Germinal center (tissue), 1 donor: ENCODE data around the gene C1QTNF12.
"Not testable (repeated sequence)": the region's sequence is repeated elsewhere in the genome, so short reads cannot be mapped to it uniquely, and the experiment has no call there.

Experiments used
- DNase-seq: peaks from one replicate; pipeline ENCODE4 v3.0.0; 2012; ENCODE audit warnings: mixed read lengths, low spot score

The C1QTNF12 gene

GRCh38 chr1:1259540-1259939 lies 13.0 kb upstream of the C1QTNF12 start:
- DNase-seq: no peak

DNA sequence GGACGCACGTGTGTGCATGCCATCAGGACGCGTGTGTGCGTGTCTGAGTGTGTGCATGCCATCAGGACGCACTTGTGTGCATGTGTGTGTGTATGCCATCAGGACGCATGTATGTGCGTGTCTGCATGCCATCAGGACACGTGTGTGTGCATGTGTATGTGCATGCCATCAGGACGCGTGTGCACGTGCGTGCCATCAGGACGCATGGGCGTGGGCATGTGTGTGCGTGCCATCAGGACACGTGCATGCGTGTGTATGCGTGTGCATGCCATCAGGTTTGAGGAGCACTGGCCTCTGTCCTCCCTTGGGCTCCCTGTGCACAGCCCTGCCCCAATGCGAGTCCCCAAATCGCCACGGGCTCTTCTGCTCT lies 12.6 kb upstream of the C1QTNF12 start:
- DNase-seq: no peak

GRCh38 chr1:1256956-1257871 lies 10.7 kb upstream of the C1QTNF12 start:
- DNase-seq: no peak

GRCh38 chr1:1255611-1256010 lies 9.1 kb upstream of the C1QTNF12 start:
- DNase-seq: no peak

DNA sequence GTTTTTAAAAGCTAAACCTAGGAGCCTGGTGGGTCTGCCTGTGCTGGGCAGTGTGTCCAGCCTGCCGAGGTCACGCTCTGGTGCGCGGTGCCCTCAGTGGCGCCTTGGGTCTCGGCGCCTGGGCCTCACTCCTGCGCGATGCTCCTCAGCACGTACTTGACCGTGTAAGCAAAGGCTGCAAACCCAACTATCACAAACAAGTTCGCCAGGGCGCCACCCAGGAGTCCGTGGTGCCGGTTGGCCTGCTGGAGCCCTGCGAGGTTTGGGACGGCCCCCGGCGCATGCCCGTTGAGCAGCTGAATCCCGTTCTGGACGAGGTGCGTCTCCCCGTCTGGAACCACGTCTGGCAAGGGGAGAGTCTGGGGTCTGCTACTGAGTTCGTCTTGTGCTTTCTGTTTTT lies 8.6 kb upstream of the C1QTNF12 start:
- DNase-seq: no peak

DNA sequence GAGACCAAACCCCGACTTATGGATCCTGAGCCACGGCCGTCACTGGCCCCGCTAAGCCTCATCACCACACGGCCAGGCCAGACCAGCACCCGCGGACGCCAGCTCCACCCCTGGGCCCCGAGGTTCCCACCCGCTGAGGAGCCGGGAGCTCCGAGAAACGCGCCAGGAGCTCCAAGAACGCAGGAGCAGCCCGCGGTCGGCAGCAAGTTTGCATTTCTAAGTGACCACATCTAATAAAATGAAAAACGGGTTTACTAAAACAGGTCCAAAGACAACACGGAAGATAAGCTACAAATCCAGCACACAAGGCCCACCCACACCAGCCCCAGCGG lies 8.1 kb upstream of the C1QTNF12 start:
- no peak for DNase-seq

DNA sequence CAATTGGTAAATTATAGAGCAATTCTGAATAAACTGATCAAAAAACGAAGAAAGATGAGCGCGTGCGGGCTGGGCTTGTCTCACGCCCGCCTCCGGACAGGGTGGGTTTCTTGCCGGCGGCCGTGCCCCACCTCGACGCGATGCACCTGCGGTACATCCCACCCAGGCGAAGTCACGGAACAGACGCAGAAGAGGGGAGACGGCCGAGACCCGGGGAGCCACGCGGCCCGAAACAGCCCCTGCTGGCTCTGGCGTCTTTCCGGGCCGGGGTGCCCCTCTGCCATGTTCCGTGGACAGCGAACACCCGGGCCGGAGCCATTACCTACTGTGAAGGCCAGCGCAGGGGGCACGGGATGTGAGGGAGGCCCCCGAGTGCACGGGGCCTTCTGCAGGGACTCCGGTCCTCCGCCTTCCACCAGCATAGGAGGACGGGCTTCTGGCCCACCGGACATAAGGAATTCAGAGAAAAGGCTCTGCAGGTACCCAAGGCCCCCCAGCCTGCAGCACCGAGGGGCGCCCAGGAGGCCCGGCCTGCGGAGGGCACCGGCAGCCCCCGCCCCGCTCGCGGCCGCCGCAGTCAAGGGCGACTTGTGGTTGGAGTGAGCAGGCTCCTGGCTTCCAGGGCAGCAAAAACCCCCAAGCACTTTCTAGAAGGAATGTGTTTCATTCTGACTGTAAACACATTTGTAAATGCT lies 7.6 kb upstream of the C1QTNF12 start:
- DNase-seq: no peak

GRCh38 chr1:1253314-1253713 lies 6.8 kb upstream of the C1QTNF12 start:
- DNase-seq: no peak

DNA sequence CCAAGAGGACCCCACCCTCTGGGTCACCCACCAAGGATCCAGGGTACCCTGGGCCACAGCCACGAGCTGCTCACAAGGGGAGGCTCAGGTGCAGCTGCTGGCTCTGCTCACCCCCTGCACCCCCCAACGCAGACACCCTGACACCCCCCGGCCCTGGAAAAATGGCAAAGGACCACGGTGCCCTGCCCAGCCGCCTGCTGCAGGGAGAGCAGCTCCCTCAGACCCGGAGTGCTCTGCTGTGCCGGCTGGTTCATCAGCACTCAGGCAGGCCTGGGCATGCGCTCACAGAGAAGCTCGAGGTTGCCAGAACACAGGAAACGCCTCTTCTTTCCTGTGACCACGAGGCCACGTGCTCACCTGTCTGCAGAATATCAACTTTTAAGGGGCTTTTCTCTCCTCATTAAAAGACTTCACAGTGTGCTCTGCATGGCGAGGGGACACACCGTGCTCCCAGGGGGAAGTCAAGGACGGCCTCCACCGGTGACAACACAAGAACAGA lies 4.3 kb upstream of the C1QTNF12 start:
- peak; percentile 63 for DNase-seq

DNA sequence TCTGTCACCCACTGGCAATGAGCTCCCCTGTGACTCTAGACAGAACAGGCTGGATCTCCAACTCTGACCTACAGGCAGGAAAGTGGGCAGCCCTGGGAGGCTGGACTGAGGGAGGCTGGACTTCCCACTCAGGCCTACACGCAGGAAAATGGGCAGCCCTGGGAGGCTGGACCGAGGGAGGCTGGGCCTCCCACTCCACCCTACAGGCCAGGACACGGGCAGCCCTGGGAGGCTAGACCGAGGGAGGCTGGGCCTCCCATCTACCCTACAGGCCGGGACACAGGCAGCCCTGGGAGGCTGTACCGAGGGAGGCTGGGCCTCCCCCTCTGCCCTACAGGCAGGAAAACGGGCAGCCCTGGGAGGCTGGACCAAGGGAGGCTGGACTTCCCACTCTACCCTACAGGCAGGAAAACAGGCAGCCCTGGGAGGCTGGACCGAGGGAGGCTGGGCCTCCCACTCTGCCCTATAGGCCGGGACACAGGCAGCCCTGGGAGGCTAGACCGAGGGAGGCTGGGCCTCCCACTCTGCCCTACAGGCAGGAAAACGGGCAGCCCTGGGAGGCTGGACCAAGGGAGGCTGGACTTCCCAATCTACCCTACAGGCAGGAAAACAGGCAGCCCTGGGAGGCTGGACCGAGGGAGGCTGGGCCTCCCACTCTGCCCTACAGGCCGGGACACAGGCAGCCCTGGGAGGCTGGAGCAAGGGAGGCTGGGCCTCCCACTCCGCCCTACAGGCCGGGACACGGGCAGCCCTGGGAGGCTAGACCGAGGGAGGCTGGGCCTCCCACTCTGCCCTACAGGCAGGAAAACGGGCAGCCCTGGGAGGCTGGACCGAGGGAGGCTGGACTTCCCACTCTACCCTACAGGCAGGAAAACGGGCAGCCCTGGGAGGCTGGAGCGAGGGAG lies 1.7 kb upstream of the C1QTNF12 start:
- DNase-seq: not testable (repeated sequence)

DNA sequence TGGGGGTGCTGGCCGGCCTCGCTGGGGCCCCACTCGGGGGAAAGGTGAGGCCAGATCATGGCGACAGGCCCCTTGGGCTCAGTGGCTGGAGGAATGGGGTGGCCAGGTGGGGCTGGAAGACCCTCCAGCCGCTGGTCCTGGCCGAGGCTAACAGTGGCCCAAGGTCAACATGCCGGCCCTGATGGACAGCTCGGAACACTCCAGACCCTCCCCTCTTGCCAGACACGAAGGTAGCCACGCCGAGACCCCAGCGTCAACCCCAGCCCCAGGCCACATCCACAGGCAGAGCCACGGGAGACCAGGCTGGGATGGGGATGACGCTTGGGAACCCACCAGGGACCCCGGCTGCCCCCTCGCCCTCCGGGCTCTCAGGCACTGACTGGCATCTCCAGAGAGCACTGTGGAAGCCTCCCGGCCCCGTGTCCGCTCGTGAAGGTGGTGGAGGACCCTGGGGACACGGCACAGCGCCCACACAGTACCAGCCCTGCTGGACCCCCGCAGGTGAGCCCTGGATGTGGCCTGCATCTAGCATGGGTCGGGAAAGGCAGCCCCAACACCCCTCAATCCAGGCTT lies 905 bp upstream of the C1QTNF12 start:
- no peak for DNase-seq

DNA sequence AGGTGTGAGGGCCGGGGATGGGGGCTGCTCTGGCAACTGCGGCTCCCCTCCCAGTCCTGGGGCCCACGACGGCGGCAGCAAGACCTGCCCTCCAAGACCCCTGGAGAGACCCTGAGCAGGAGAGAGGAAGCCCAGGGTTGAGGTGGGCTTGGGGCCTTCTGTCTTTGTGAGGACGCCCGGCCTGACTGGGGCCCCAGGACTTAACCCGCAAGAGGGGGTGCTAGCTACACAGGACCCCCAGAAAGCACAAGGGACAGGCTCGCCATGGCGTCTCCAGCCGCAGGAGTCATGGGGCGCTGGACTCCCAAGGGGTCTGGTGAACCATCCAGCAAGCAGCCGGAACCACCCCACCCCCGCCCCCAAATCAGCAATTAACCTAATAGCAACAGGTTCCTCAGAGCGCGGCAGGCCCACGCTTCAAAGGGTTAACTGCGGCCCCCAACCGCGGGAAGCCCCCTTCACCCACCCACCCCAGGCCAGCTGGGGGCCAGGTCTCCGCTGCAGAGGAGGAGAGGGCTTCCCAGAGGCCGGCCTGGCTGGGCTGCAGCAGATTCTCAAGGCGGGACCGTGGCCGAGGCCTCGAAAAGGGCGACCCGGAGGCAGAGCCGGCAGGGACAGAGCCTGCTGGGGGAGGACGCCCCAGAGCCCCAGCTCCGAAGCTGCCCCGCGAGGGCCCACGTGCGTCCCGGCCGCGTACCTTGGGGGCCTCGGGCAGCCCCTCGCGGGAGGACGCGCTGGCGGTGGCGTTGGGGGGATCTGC lies 525 bp downstream of the C1QTNF12 start:
- no peak for DNase-seq

DNA sequence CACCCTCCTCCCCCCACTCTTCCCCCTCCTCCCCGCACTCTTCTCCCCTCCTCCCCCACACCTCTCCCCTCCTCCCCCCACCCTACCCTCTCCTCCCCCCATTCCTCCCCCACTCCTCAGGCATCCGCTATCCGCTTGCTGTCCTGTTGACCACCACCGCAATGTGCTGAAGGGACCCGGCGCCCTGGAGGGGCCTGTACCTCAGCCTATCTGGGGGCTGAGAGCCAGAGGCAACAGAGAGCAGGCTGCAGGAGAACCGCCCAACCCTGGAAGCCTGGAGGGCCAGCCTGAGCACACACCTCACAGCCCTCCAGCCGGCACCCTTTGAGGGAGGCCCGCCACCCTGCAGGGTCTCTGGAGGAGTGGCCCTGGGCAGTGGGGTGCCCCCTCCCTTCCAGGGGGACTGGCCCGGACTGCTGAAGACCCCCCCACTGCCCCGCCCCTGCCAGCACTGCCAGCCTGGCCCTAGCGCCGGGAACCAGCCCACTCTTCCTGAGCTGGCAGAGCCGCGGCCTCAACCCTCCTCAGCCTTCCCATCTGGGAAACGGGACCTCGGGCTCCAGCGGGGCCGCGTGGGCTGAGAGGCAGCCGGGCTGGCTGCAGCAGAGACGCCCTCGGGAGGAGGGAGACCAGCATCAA lies 1.2 kb downstream of the C1QTNF12 start:
- no peak for DNase-seq

GRCh38 chr1:1244192-1244811 lies 2.2 kb downstream of the C1QTNF12 start:
- DNase-seq: no peak

GRCh38 chr1:1243807-1244191 lies 2.7 kb downstream of the C1QTNF12 start:
- DNase-seq: no peak

DNA sequence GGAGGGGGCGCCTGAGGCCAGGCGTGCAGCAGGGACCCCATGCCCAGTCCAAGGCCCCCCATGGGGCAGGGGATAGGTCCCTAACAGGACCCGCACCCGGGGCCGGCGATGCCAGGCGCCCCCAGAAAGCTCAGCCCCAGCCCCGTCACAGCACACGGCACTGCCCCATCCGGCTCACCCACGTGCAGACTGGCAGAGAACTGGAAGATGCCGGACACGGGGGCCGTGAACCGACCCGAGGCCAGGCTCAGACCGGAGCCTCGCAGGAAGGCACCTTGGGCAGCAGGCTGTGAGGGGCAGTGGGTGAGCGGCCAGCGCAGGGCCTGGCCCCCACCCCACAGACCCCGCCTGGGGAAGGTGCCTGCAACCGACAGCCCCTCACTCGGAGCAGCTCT lies 3.3 kb downstream of the C1QTNF12 start:
- no peak for DNase-seq

GRCh38 chr1:1242461-1243265 lies 3.9 kb downstream of the C1QTNF12 start:
- DNase-seq: no peak

DNA sequence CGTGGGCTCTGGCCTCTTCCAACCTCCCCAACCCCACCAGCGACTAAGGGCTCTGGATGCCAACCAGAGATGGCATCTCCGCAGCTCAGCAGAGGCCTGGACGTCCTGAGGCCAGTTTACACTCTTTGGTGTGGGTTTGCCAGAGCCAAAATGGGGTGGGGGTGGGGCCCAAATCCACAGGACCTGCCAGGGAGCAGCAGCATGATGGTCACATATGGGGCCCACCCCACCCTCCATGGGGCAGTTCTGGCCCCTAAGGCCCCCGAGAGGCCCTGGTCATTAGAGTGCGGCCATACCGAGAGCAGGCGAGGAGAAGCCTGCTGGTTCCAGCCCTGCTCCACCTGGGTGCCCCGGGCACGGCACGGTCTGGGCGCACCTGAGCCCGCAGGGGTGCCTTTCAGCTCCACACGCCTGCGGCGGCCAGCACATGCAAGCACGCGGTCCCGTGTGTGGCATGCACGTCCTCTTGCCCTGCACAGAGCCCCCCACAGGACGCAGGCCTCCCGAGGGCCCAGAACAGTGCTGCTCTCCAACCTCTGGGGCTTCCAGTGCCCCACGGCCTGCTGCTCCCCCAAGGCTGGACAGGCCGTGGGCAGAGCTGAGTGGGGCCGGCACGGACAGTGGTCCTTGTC lies 4.8 kb downstream of the C1QTNF12 start:
- no peak for DNase-seq
